Lower lobe of right lung (tissue), 2 donors: ENCODE data around the gene CIAO2B. TPM values are rescaled to one million over a fixed set of nuclear protein-coding genes. Genes with fewer than 3 reads are reported as not detected.
A peak's percentile ranks its signal among the peaks of the same experiment; 100 is the strongest.

Experiments used
- ATAC-seq, 2 donors: fragments of 200-7000 bp; cut with Tn5 transposase; one replicate each; pipeline ENCODE4 v1.9.1; 2020 to 2022; ENCODE audit warnings: mild to moderate bottlenecking in 2 of 2, moderate library complexity in 2 of 2
- DNase-seq: peaks from one replicate; pipeline ENCODE4 v3.0.0-alpha.2; 2020
- H3K27ac ChIP-seq: fragments of 200-600 bp; one replicate; pipeline ENCODE4 v1.8.0; 2022
- H3K27me3 ChIP-seq: fragments of 200-600 bp; one replicate; pipeline ENCODE4 v1.8.0; 2022; ENCODE audit warnings: low read depth
- H3K36me3 ChIP-seq: fragments of 200-600 bp; one replicate; pipeline ENCODE4 v1.8.0; 2022; ENCODE audit warnings: mild to moderate bottlenecking
- H3K4me1 ChIP-seq: fragments of 200-600 bp; one replicate; pipeline ENCODE4 v1.8.0; 2022
- H3K4me3 ChIP-seq: fragments of 200-600 bp; one replicate; pipeline ENCODE4 v1.8.0; 2022; ENCODE audit warnings: mild to moderate bottlenecking
- H3K9me3 ChIP-seq: fragments of 200-600 bp; one replicate; pipeline ENCODE4 v1.8.0; 2022
- intact Hi-C: fragments of 100-400 bp; cut with DNase I; formaldehyde crosslinking; loops from one replicate; pipeline ENCODE4 v1.11.0; 2022
- total RNA-seq: library from RNA; stranded (reverse); fragmentation: NEBNext Ultra II Directional; extraction: Animal tissue kit (Norgen Biotek cat#: 25700); gene quantifications from one replicate; pipeline ENCODE4 v1.2.1, GENCODE V29; 2021
- TF ChIP-seq, protein P1 (sequence below): fragments of 200-600 bp; IDR thresholded peaks from one replicate; pipeline ENCODE4 v1.8.0; 2022; ENCODE audit warnings: antibody characterized with exemption, mild to moderate bottlenecking
- donor health status: DM: no; HTN: yes; CAD: no; lungs with severe emphysema.

CIAO2B gene
- total RNA-seq, 1 donor from 2014 or later: 76.8 TPM

DNA sequence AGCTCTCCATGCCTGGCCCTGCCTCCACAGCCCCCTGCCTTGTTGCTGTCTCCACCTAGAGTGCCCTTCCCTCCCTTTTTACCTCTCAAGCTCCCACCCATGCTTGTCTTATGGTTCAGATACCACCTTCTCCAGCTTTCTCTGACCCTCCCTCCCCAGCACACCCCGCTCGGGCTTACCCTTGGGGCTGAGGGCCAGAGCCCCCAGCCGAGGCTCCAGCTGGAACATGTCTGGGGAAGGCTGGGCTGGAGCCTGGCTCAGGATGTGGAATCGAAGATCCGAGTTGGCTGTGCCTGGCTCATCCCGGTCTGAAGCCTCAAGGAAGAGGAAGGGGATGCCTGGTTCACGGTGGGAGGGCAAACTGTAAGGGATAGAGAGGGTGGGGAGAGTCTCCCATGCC, 19.2 kb downstream of the CIAO2B start:
- Histone ChIP-seq H3K36me3 (no peaks in the 10 kb centered on the region), H3K27me3 (no peaks in the 10 kb centered on the region), H3K27ac (no peak overlapping the region), H3K9me3 (no peaks in the 10 kb centered on the region), H3K4me3 (no peak overlapping the region), H3K4me1 (no peaks in the 10 kb centered on the region)
- ATAC-seq (no peak), DNase-seq (no peak)
- TF ChIP-seq, protein P1, sequence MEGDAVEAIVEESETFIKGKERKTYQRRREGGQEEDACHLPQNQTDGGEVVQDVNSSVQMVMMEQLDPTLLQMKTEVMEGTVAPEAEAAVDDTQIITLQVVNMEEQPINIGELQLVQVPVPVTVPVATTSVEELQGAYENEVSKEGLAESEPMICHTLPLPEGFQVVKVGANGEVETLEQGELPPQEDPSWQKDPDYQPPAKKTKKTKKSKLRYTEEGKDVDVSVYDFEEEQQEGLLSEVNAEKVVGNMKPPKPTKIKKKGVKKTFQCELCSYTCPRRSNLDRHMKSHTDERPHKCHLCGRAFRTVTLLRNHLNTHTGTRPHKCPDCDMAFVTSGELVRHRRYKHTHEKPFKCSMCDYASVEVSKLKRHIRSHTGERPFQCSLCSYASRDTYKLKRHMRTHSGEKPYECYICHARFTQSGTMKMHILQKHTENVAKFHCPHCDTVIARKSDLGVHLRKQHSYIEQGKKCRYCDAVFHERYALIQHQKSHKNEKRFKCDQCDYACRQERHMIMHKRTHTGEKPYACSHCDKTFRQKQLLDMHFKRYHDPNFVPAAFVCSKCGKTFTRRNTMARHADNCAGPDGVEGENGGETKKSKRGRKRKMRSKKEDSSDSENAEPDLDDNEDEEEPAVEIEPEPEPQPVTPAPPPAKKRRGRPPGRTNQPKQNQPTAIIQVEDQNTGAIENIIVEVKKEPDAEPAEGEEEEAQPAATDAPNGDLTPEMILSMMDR: no peak
- intact Hi-C loops: no loop called here

DNA sequence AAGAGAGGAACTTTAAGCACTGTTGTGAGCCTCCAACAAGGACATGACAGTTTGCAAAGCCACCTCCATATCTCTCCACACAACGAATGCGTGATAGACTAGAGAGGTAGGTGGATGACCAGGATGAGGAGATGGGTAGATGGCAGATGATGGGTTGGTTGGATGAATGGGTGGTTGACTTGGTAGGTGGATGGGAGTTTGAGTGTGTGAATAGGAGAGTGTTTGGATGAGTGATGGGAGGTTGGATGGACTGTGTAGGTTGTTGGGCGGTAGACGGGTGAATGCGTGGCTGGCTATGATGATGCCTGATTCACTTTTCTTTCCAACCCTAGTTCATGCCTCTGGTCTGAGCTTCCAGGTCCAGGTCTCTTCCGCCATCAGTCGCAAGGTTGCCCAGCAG, 19.7 kb downstream of the CIAO2B start:
- intact Hi-C loops: no loop called here
- Histone ChIP-seq H3K9me3 (no peaks in the 10 kb centered on the region), H3K4me1 (no peaks in the 10 kb centered on the region), H3K27me3 (no peaks in the 10 kb centered on the region), H3K36me3 (no peaks in the 10 kb centered on the region), H3K27ac (no peak overlapping the region), H3K4me3 (no peak overlapping the region)
- ATAC-seq (no peak), DNase-seq (no peak)
- TF ChIP-seq, protein P1: no peak

DNA sequence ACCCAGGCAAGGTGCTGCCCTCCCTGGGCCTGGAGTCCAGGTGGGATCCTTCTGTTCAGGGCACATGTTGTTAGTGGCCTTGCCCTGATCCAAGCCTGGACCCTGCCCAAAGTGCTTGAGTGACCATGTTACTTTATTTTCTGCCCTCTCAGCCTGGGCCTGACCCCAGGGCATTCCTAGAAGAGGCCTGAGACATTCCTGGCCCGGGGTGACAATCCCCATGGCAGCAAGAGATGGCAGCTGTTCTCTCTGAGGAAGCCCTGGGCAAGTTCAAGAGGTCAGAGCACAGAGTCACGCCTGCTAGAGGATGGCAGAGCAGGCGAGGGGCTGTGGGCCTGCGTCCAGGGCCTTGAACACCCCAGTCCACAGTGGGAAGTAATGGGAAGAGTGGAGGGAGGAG, 20.5 kb downstream of the CIAO2B start:
- Histone ChIP-seq H3K27me3 (no peaks in the 10 kb centered on the region), H3K36me3 (no peaks in the 10 kb centered on the region), H3K9me3 (no peaks in the 10 kb centered on the region), H3K27ac (no peak overlapping the region), H3K4me1 (no peaks in the 10 kb centered on the region), H3K4me3 (no peak overlapping the region)
- TF ChIP-seq, protein P1: no peak
- DNase-seq (no peak), ATAC-seq (no peak)
- intact Hi-C loops: no loop called here

DNA sequence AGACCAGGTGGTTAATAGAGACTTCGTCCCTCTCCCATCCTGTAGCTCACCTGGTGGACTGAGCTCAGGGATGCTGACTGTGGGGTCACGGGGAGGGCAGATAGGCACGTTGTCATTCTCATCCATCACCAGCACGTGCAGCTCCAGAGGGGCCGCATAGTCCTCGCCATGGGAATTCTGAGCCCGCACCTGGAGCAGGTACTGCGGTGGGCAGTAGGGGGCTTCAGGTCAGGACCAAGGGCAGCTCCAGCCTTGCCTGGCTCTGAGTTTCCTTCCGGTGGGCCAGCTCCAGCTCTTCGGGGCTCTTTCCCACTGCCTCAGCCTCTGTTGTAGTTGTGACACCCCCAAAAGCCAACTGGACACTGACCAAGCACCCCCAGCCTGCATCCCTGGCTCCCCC, 21.1 kb downstream of the CIAO2B start:
- H3K9me3 ChIP-seq: no peaks in the 10 kb centered on the region
- H3K4me3 ChIP-seq: no peak overlapping the region
- DNase-seq (no peak), ATAC-seq (no peak)
- TF ChIP-seq, protein P1: no peak
- intact Hi-C loops: no loop called here
- H3K4me1 ChIP-seq: no peaks in the 10 kb centered on the region
- no peaks in the 10 kb centered on the region for H3K27me3 ChIP-seq
- H3K36me3 ChIP-seq: no peaks in the 10 kb centered on the region
- H3K27ac ChIP-seq: no peak overlapping the region

DNA sequence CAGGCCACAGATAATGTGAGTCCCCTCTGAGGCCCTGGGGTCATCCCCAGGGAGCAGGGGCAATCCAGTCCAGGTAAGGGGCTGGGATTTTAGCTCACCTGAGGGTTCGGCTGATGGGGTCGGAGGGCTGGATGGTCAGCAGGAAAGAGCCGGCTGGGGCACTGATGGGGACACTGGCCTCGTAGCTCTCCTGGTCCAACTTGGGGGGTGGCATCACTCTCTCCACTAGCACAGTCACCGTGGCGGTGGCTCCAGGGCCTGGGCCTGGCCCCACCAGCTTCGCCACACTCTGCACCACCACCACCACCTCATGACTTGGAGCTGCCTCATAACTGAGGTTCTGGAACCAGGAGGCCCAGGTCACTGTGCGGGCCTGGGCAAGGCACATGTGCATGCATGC, 22.4 kb downstream of the CIAO2B start:
- intact Hi-C loops: no loop called here
- H3K27ac ChIP-seq: no peak overlapping the region
- no peak for ATAC-seq
- no peaks in the 10 kb centered on the region for H3K27me3 ChIP-seq
- H3K36me3 ChIP-seq: no peaks in the 10 kb centered on the region
- no peak overlapping the region for H3K4me3 ChIP-seq
- no peaks in the 10 kb centered on the region for H3K4me1 ChIP-seq
- TF ChIP-seq, protein P1: no peak
- H3K9me3 ChIP-seq: no peaks in the 10 kb centered on the region
- DNase-seq: peak; percentile 32

DNA sequence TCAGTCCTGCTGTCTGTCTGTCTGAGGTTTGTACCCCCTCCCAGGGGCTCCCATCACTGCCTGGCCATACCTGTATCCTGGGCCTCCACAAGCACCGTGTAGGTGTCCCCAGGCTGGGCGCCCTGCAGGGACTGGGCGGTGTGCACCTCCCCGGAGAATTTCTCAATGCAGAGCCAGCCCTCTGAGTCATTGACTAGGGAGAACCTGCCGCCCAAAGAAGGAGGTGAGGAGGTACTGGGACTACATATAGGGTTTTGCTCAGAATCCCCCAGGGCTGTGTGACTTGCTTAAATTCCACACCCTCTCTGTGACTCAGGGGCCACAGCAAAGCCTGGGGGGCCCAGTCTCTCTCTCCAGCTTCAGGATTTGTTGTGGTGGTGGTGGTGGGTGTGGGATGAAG, 23.1 kb downstream of the CIAO2B start:
- Histone ChIP-seq H3K4me3 (no peak overlapping the region), H3K9me3 (no peaks in the 10 kb centered on the region), H3K27me3 (no peaks in the 10 kb centered on the region), H3K36me3 (no peaks in the 10 kb centered on the region), H3K27ac (no peak overlapping the region), H3K4me1 (peaks cover under 1% of the 10 kb centered on the region)
- ATAC-seq (no peak), DNase-seq (peak; percentile 20)
- TF ChIP-seq, protein P1: no peak
- intact Hi-C loops: no loop called here
